SK-N-DZ (cell line): ENCODE results near the gene SYT2.
"Not testable (repeated sequence)": the region's sequence is repeated elsewhere in the genome, so short reads cannot be mapped to it uniquely, and the experiment has no call there.

Experiments used
- DNase-seq: peaks from one replicate; pipeline ENCODE4 v3.0.0-alpha.2; 2015; ENCODE audit warnings: low spot score

Gene SYT2

DNA sequence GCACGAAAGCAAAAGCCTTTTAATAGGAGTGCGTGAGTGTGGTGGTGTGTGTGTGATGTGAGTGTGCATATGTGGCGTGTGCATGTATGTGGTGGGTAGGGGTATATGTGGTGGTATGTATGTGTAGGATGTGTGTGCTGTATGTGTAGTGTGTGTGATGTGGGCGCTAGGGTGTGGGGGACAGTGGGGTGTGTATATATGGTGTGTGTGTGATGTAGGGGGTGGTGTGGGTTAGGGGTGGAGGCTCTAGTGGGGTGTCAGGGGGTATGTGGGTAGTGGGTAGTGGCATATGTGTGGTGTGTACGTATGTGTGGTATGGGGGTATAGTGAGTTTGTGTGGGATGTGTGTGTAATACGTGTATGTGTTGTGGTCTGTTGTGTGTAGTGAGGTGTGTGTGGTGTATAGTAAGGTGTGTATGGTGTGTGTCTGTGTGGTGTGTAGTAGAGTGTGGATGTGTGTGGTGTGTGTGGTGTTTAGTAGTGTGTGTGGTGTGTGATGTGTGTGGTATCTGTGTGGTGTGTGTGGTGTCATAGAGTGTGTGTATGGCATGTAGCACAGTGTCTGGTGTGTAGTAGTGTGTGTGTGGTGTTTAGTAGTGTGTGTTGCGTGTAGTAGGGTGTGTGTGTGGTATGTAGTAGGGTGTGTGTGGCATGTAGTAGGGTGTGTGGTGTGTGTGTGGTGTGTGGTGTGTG, 86.0 kb downstream of the SYT2 start:
- DNase-seq: no peak

DNA sequence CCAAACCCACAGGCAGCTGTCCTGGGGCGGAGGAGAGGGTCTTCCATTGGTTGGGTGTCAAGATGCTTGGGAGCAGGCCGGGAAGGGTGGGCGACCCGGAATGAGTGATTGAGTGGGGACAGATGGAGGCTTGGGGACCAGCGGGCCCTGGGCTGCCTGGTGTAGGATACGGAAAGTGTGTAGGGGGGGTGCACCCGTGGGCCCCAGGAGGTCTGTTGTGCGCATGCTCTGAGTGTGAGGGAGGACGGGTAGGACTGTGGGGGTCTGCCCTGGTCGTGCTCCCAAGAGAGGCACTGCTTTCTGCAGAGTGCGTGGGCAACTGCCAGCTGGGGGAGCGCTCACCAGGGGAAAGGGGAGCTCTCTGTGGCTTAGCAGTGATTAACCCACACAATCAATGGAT, 86.8 kb downstream of the SYT2 start:
- DNase-seq: not testable (repeated sequence)

DNA sequence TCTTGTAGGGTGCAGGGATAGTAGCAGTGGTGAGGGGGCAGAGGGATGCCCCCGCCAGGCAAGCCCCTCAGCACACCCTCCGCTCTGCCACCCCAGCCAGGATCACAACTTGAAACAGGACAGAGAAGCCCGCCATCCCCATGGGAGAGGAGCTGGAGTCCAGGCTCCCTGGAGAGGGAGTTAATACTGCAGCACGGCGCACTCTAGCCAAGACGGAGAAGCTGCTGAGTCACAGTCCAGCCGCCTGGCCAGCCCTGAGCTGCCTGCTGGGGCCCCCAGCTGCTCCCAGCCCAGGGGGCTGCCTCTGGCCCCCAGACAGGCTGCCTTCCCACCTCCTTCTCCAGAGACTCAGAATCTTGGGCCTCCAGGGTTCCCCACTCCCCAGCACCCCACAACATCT, 87.2 kb downstream of the SYT2 start:
- peak; percentile 54 for DNase-seq

DNA sequence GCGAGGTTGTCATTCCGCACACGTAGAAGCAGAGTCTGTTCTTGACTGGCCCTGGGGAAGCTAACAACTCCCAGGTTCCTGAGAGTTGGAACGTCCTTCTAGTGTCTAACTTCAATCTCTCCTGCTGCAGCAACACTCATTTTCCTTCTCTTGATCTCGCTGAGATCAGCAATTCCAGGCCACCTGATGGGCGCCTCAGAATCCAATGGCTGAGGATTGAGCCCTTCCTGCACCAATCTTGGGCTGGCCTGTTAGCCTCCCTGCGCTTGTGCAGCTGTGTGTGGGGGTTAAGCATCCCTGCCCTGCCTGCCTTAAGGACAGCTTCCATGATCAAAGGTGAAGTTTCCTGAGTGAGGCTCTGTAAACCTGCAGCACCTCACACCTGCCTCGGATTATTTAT, 87.9 kb downstream of the SYT2 start:
- no peak for DNase-seq

DNA sequence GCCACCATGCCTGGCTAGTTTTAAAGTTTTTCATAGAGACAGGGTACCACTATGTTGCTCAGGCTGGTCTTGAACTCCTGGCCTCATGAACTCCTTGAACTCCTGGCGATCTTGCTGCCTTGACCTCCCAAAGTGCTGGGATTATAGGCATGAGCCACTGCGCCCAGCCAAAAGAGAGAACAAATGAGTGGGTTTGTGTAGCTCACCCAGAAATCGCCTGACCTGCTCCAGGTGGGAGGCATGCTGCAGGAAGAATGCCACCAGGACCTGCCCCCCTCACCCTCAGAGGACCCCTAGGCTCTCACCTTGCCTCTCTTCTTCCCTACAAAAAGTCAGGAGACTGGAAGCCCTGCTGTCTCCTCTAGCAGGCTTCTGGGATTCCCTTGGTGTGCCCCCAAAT, 88.8 kb downstream of the SYT2 start:
- DNase-seq: no peak

DNA sequence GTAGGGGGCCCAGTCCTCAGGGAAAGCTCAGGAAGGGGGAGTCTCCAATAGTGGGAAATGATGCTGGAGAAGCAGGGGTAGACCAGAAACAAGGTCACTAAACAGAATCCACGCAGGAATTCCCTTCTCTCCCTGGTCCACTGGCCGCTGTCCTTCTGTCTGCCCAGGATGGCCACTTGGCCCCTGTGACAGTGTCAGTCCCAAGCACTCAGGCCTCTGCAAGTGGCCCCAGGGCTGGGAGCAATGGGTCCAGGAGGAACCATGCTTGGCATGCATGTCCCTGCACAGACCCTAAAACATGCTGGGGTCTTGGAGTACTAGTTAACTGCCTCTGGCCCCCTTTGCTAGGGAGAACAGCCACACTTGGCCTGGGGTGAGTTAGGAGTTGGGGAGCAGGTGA, 90.2 kb downstream of the SYT2 start:
- DNase-seq: not testable (repeated sequence)

DNA sequence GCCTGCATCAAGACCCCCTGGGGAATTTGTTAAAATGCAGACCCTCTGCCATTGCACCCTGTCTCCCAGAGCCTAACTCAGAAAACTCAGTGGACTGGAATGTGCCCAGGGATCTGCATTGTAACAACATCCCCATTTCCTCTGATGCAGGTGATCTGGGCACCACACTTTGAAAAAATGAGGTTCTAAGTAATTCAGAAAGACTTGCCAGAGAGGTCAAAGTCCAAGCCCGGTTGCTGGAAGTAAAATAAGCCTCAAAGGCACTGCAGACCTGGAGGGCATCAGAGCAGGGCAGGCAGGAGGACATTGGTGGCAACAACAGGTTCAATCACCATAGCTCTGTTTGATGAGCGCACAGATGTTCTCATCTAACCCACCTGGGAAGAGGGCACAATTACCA, 90.7 kb downstream of the SYT2 start:
- DNase-seq: no peak

DNA sequence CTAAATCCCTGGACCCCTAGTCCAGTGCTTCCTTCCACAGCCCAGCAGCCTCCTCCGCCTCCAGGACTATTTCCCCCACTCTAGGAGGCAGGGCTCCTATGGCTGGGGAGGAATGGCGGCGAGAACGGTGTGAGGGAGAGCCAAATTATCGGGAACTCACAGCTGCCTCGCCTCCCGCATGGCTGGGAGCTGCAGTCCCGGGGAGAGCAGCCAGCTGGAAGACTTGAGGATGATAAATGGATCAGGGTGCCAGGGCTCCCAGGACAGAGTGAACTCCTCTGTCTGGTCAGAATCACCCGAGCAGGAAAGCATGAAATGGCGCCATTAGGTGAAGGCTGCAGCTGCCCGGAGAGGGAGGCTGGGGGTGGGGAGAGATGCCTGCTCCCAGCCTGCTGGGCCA, 91.2 kb downstream of the SYT2 start:
- DNase-seq: peak; percentile 50

DNA sequence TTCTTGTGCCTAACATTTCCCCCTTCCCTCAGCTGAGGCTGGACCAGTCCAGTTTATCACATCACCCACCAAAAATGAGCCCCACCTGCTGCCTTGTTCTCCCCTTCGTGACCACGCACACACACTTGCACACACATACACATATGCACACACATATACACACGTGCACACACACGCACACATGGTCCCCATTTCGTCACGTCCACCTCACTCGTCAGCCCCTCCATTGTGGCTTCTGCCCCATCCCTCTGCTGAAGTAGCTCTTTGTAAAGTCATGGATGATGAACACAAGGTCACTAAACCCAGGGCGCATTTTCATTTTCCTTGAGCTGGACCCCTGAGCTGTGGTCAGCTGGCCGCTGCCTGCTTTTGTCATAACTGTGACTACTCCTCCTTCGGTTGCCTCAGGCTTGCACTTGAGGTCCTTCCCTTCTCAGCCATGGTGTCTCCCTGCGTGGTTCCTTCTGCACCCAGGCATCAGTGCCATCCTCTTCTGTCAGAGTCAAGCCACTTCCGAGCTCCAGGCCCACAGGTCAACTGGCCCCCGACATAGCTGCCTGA, 93.8 kb downstream of the SYT2 start:
- DNase-seq: no peak

DNA sequence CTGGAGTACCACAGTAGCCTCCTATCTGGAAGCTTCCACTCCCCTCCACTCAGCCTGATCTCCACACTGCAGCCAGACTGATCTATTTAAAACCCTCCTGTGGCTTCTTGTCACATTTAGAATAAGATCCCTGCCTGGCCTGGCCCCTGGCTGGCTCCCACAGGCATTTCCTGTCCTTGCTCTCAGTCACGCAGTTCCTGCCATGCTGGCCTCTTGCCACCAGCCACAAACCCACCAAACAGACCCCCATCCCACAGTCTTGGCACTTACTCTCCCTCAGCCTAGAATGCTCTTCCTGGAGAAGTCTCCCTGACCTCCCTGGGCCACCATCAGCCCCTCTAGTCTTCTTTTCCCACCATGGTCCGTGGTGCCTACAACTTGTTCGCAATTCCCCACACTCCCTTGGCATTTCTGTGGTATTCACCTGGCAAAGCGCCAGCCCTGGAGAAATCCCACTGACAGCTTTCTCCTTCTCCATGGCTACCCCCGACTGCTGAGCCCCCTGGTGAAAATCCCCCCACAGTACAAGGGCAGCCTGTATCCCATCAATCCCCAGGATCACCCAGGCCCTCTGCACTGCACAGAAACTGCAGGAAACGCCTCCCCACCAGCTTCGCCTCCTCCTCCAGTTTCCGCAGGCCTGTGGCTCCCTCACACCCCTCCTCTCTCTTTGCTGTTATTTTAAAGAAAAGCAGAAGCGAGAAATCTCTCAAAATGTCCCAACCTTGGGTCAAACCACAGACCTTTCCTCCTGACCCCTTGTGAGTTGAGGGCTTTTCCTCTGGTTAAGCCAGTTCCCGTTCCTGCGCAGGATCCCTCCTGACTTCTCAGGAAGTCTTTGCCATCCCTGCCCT, 94.5 kb downstream of the SYT2 start:
- no peak for DNase-seq

DNA sequence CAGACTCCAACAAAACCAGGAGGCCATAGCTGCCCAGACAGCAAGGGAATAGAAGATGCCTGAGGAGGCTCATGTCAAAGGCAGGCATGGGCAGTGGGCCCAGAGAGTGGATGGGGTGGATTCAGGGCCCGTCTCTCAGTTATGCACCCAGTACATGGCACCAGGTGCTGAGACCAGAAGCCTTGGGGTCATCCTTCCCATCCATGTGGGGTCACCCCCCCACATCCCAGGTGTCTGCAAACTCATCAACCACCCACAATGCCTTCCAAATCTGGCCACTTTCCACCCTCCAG, 95.1 kb downstream of the SYT2 start:
- DNase-seq: not testable (repeated sequence)

DNA sequence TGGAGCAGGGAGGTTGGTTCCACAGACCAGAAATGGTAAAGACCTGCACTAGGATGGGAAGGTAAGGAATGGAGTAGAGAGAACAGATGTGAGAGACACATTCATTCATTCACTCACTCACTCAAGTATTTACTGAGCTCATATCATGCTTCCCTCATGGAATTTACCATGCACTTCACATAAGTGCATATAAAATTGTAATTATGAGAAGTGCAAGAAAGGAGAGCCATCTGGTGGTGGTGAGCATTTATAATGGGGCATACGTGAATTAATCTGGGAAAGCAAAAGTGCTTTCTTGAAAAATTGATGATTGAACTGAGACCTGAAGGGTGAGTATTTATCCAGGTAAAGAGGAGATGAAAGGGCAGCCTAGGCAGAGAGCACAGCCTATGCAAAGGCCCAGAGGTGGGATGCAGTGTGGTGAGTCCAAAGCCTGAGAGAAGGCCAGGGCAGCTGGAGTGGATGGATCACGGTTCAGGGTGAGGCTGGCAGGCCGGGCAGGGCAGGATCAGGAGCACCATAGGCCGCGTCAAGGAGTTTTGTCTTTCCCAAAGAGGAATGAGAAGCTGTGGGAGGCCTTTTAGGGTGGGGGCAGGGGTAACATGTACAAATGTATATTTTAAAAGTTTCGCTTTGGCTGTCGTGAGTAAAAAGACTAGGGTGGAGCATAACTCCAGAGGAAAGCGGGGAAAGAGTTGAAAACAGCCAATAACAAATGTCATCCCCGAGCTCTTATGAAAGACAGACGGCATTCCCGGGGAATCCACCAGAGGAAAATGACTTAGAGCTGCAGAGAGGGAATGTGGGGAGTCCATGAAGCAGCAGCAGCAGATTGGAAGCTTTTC, 95.7 kb downstream of the SYT2 start:
- DNase-seq: not testable (repeated sequence)

DNA sequence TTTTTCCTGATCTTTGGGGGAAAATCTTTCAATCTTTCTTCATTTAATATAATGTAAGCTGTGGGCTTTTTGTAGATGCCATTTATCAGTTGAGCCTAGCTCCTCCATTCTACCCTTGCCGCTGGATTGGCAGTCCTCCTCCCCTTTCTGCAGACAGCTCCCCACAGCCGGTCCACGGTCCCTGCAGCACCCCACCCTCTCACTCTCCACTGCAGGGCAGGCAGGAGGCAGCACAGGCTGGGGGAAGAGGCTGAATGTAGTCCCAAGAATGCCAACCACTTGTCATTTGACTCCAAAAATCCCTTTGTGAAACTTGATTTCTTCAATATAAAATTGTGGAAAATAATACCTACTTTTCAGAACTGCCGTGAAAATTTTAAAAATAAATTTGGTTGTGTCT, 96.7 kb downstream of the SYT2 start:
- DNase-seq: no peak

DNA sequence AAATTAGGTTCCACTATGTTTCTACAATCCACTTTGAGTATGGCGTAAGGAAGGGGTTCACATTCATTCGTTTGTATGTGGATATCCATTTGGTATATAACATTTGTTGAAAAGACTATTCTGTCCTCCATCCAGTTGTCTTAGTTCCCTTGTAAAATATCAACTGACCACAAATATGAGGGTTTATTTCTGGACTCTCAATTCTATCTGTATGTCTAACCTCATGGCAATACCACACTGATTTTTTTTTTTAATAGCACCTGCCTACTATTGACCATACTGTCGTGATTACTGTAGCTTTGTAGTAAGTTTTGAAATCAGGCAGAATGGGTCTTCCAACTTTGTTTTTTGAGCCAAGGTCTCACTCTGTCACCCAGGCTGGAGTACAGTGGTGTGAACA, 98.2 kb downstream of the SYT2 start:
- DNase-seq: not testable (repeated sequence)

DNA sequence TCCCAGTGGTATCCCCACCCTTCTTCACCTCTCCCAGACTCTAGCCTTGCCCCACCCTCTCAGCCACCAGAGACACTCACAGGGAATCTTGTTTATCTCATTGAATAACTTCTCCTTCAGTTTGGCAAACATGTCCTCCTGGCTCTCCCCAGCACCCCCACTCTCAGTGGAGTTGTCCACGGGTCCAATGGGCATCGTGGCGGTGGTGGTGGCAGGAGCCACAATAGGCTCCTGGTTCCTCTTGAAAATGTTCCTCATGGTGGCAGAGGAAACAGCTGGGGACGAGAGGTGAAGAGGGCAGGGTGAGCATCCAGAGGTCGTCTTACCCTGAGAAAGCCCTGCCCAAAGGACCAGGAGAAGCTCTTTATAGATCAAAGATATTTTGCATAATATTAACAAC, 104.7 kb downstream of the SYT2 start:
- no peak for DNase-seq

DNA sequence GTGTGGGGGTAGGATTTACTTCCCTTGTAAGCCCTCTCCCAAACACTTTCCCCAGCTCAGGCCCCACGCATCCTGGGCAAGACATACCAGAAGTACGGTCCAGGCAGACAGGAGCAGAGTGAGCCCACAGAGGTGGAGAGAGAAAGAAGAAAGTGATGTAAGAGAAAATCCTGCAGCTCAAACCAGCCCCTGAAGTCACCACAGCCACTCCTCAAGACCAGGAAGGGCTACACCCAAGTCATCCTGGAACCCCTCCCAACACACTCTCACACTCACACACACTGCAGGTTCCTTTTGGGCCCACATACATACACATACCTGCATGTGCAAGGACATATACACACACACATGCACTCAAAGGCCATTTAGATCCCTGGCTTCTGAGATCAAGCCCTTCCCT, 106.8 kb downstream of the SYT2 start:
- DNase-seq: no peak

DNA sequence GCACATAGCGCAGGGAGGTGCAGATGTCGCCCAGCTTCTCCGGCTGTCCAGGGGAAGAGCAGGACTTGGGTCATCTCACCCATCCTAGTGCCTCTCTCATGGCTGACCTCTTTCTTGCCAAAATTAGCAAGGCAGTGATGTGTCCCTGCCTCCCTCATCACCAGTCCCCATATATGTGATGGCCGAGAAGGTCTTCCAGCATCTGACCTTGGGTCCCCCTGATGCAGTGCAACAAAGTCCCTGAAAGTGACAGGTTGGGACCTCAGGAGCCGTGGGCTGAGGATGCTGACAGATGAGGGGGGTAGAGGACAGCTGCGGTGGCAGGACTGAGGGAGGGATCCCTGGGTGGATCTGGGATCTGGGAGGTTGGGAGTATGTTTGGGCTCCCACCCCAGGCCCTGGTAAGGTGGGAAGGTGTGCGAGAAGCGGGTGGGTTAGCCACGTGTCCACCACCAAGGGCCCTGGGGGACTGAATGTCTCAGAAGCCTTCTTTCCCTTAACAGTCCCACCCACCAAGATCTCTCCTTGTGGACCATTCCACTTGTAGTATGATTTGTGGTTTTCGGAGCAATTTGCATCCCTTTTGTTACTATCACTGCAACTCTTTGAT, 109.7 kb downstream of the SYT2 start:
- no peak for DNase-seq

DNA sequence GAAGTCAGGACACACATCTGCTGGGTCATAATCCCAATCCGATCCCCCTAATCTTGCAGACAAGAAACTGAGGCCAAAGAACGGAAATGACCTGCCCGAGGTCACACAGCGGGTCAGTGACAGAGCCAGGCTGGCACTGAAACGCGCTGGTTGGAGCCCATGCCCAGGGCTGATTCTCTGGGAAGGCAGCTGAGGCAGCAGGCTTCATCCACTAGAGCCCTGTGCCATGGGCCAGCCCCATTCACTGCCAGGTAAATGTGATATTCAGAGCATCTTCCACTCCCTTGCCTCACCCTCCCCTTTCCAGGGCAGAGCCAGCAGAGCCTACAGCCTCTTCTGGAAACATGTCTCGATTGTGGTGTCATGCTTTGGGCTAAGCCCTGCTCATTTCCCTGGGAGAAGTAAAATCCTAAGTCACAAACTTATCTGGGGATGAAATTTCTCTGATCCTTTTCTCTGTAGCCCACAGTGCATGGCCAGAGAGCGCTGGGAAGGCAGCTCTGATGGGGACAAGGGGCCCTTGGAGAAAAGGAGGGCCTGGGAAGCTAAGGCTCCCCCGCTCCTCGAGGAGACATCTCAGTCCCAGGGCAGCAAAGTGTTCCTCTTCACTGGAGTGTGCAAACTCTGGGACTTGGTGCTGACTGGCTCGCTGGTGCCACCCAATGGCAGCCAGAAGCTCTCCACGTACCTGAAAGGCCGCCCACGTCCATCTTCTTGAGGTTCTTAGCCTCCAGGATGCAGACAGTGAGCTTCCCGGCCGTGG, 110.4 kb downstream of the SYT2 start:
- peak; percentile 60 for DNase-seq

DNA sequence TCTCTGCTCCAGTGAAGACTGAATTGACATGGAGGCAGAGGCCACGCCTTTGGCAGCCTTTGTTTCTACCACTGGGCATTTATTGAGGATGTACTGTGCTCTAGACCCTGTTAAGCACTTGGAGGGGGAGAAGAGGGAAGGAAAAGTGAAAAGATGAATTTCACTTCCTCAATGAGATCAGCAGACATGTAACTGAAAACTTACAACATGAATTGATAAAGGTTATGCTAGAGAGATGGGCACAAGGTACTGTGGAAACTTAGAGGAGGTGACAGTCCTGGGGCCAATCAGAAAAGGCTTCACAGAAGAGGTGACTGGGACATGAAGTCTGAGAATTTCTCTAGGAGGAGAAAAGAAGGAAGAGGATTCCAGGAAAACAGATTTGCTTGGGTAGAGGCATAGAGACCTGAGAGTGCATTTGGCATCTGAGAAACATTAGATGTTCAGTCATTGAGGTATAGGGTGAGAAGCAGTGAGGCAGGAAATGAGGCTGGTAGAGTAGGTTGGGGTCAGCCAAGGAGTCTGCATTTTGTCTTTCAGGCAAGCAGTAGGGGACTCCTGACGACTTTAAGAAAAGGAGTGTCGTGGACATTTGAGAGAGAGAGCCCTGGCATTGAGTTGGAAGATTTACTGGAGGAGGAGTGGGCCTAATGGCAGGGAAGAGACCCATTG, 113.0 kb downstream of the SYT2 start:
- DNase-seq: no peak

DNA sequence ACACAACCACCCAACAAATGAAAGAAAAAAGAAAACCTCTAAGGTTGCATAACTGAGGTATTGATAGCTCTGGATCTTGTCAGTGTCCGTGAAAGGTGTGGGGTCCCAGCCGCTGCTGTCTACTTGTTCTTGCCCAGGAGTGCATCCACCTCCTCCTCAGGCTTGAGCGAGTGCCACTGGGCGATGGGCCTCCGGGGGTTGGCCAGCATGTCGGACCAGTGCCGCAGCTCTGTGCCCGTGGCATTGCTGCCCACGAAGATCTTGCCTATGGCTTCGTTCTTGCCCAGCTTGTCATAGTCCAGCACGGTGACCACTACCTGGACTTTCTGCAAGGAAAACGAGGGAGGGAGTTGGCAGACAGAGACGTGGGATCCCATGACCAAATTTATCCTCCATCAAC, 113.6 kb downstream of the SYT2 start:
- no peak for DNase-seq
